Choroid plexus epithelial cell (primary cell): ENCODE results near the gene PKP2.

Source experiments
- DNase-seq: peaks from one replicate; pipeline ENCODE4 v3.0.0-alpha.2; 2010; ENCODE audit warnings: low read depth
- H3K4me3 ChIP-seq: 2 replicates; pipeline ENCODE4 v1.5.1; 2011; ENCODE audit warnings: low read depth, mild to moderate bottlenecking, control low read depth, low read length, moderate library complexity
- TF ChIP-seq, protein P1 (sequence below): conservative IDR thresholded peaks from 2 replicates; pipeline ENCODE4 v1.5.1; 2011; ENCODE audit warnings: low read depth, mild to moderate bottlenecking, control low read depth, inconsistent platforms, low read length, moderate library complexity

PKP2 gene

DNA sequence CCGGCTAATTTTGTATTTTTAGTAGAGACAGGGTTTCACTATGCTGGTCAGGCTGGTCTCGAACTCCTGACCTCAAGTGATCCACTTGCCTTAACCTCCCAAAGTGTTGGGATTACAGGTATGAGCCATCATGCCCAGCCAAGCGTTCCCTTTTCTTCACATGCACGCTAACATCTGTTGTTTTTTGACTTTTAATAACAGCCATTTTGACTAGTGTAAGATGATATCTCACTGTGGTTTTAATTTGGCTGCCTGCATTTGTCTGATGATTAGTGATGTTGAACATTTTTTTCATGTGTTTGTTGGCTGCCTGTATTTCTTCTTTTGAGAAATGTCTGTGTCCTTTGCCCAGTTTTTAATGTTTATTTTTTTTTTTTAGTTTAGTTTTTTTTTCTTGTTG, 130.7 kb downstream of the PKP2 start:
- no peak overlapping the region for H3K4me3 ChIP-seq
- peak; percentile 42 for DNase-seq
- TF ChIP-seq, protein P1, sequence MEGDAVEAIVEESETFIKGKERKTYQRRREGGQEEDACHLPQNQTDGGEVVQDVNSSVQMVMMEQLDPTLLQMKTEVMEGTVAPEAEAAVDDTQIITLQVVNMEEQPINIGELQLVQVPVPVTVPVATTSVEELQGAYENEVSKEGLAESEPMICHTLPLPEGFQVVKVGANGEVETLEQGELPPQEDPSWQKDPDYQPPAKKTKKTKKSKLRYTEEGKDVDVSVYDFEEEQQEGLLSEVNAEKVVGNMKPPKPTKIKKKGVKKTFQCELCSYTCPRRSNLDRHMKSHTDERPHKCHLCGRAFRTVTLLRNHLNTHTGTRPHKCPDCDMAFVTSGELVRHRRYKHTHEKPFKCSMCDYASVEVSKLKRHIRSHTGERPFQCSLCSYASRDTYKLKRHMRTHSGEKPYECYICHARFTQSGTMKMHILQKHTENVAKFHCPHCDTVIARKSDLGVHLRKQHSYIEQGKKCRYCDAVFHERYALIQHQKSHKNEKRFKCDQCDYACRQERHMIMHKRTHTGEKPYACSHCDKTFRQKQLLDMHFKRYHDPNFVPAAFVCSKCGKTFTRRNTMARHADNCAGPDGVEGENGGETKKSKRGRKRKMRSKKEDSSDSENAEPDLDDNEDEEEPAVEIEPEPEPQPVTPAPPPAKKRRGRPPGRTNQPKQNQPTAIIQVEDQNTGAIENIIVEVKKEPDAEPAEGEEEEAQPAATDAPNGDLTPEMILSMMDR: no peak

DNA sequence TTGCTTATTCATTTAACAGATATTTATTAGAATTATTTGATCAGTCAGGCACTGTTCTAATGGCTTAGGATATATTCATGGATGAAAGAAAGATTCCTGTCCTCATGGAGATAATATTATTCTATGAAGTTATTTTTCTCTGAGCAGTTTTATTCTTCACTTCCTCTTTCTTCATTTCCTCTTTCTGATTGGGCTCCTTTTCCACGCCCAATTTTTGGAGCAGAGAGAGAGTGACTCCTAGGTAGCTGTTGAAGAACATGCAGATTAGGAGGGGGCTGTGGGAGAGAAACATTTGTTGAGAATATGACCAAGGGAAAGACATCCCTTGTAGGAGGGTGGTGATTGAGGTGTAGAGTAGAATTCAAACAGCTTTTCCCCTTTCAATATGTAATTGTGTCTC, 134.9 kb downstream of the PKP2 start:
- DNase-seq: no peak
- TF ChIP-seq, protein P1: no peak
- H3K4me3 ChIP-seq: no peak overlapping the region

DNA sequence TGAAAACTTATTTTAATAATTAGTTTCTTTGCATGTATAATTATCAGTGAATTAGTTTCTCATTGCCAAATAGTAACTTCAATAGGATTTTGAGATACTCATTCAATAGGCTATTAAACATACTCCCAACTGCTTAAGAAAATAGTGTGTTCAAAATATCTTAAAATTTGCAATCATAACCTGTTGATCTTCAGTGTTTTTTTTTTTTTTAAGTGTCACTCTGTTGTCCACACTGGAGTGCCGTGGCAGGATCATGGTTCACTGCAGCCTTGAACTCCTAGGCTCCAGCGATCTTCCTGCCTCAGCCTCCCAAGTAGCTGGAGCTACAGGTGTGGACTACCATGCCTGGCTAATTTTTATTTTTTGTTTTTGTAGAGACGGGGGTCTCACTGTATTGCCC, 139.4 kb downstream of the PKP2 start:
- DNase-seq: no peak
- TF ChIP-seq, protein P1: no peak
- no peak overlapping the region for H3K4me3 ChIP-seq

DNA sequence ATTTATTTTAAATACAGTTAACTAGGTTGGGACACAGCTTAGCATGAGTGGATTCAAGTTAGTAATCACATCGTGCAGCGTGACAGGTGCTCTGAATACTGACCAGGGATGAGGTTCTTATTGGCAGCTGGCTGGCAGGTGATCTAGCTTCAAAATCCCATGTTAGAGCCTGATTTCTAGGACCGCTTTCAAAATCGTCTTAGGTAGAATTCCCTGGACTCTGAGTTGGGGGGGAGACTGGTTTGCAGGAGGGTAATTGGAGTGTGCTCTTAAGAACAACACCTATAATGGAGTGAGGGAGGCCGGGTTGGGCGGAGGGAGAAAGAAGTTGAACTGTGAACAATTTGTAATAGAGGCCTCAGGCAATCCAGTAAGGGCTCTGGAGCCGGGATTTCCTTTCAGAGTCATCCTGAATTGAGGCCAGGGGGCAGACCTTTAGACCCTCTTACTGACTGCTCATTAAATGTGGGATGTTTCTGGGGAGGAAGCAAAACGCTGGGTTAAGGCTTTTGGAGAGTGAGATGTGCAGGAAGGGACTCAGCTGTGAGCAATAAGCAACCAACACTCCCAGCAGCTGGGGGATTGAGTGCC, 140.0 kb downstream of the PKP2 start:
- TF ChIP-seq, protein P1: no peak
- no peak overlapping the region for H3K4me3 ChIP-seq
- no peak for DNase-seq

DNA sequence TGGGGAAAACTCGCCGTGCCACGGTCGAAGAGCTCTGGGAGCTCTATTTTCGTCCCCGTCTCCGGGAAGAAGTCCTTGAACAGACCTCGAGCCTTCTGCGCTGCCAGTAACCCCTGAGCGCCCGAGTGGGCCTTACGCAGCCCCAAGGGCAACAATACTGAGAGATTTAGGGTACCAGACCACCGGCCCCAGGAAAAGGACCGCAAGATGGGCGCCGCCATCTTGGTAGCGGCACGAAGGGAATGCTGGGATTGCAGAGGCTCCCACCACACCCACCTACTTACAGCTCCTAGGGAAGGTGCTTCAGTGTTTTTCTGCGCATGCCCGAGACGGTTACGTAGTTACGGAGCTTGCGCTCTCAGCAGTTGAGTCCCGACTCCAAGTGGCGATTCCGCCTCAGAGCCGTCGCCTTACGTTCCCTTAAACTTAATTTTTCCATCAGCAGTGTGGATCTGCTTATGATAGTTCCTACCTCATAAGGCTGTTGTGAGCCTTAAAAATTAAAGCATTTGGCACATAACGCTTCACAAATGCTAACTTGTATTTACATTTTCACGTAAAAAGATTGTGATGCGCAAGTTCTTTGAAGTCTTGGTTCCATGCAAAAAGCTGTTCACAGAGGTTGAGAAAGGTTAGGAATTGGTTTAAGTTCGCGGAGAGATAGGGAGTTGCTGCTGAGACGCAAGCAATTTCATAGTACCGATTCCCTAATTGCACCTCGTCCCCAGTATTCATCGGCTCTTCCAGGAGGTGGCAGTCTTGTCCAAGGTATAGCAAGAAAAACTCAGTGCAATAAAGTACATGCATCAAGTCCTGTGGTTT, 140.7 kb downstream of the PKP2 start, which contains the start of gene YARS2:
YARS2 (minus strand) TSS at position 244 of the 822 bp plus-strand sequence; CDS start at position 221, 23 bp downstream.
- TF ChIP-seq, protein P1: peak; percentile 86
- peak; percentile 99 for DNase-seq
- peak within 1 kb of the TSS; percentile 92 for H3K4me3 ChIP-seq

DNA sequence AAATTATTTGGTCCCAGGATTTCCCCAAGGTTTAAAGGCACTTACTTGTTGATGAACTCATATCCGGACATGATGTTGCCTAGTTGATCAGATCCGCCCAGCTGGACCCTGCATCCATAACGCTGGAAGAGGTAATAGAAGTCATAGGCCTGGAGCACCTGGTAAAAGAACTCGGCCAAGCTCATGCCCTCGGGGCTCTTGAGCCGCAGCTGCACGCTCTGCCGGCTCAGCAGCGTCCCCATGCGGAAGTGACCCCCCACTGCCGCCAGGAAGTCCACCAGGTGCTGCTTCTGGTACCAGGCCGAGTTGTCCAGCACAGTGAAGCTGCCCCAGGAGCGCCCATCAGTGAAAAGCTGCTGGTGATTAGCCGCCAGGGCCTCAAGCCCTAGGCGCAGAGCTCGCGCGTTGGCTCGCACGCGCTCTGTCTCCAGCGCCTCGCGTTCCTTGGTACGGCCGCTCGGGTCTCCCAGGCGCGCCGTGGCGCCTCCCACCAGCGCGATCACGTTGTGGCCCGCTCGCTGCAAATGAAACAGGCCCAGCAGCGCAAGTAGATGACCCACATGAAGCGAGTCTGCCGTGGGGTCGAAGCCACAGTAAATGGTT, 141.4 kb downstream of the PKP2 start:
- TF ChIP-seq, protein P1: peak; percentile 81
- DNase-seq: peak; percentile 80
- peak overlapping the region; percentile 92 for H3K4me3 ChIP-seq
